Mesenchymal stem cell (in vitro differentiated cells and primary cell): Measurements from ENCODE around the gene DSCAM.

Source experiments
- DNase-seq: peaks from one replicate; pipeline ENCODE4 v3.0.0-alpha.2; 2013
- H2AFZ ChIP-seq: one replicate; pipeline ENCODE4 v1.6.1; 2013; ENCODE audit warnings: low read depth, mild to moderate bottlenecking, control low read depth, inconsistent platforms, low read length, moderate library complexity
- H2AK5ac ChIP-seq: 2 replicates; pipeline ENCODE4 v1.6.1; 2013; ENCODE audit warnings: low read length, moderate library complexity, mild to moderate bottlenecking, inconsistent platforms; ENCODE audit not compliant: severe bottlenecking
- H2BK120ac ChIP-seq: one replicate; pipeline ENCODE4 v1.6.1; 2013; ENCODE audit warnings: low read depth, mild to moderate bottlenecking, inconsistent platforms, low read length, moderate library complexity
- H2BK12ac ChIP-seq, 2 experiments: one replicate each; pipeline ENCODE4 v1.6.1; 2013; ENCODE audit warnings: inconsistent platforms in 2 of 2, low read length in 2 of 2, mild to moderate bottlenecking in 2 of 2, moderate library complexity in 2 of 2, control low read depth in 1 of 2
- H2BK15ac ChIP-seq: one replicate; pipeline ENCODE4 v1.6.1; 2013; ENCODE audit warnings: mild to moderate bottlenecking, low read depth, inconsistent platforms; ENCODE audit not compliant: poor library complexity, severe bottlenecking
- H2BK5ac ChIP-seq: 2 replicates; pipeline ENCODE4 v1.6.1; 2013; ENCODE audit warnings: low read depth, mild to moderate bottlenecking, low read length, control low read depth, inconsistent platforms; ENCODE audit not compliant: poor library complexity, severe bottlenecking
- H3K14ac ChIP-seq, 2 experiments: one replicate each; pipeline ENCODE4 v1.6.1; 2013; ENCODE audit warnings: inconsistent platforms in 2 of 2, low read length in 2 of 2, control low read depth in 1 of 2, mild to moderate bottlenecking in 1 of 2, moderate library complexity in 1 of 2
- H3K18ac ChIP-seq, 2 experiments: one replicate each; pipeline ENCODE4 v1.6.1; 2013; ENCODE audit warnings: inconsistent platforms in 2 of 2, low read length in 2 of 2, control low read depth in 1 of 2, low read depth in 1 of 2, mild to moderate bottlenecking in 1 of 2
- H3K23ac ChIP-seq, 2 experiments: one replicate each; pipeline ENCODE4 v1.6.1; 2013; ENCODE audit warnings: inconsistent platforms in 2 of 2, low read length in 2 of 2, mild to moderate bottlenecking in 2 of 2, moderate library complexity in 2 of 2, control low read depth in 1 of 2
- H3K27ac ChIP-seq: 2 replicates; pipeline ENCODE4 v1.5.1; 2013; ENCODE audit warnings: mild to moderate bottlenecking, moderate library complexity, low read length, control low read depth, inconsistent platforms; ENCODE audit not compliant: poor library complexity, severe bottlenecking
- H3K27me3 ChIP-seq, 2 experiments: 2 replicates each; pipeline versions ENCODE4 v1.6.1 to v1.7.0; 2013; ENCODE audit warnings: low read length in 2 of 2, mild to moderate bottlenecking in 2 of 2, moderate library complexity in 2 of 2, control low read depth in 1 of 2, inconsistent platforms in 1 of 2; ENCODE audit not compliant: control insufficient read depth in 1 of 2, insufficient read depth in 1 of 2
- H3K36me3 ChIP-seq, 2 experiments: 2 replicates each; pipeline versions ENCODE4 v1.6.1 to v1.7.0; 2013; ENCODE audit warnings: low read length in 2 of 2, control low read depth in 1 of 2, inconsistent platforms in 1 of 2, low read depth in 1 of 2, mild to moderate bottlenecking in 1 of 2; ENCODE audit not compliant: insufficient read depth in 2 of 2, control insufficient read depth in 1 of 2
- H3K4ac ChIP-seq, 2 experiments: one replicate each; pipeline ENCODE4 v1.6.1; 2013; ENCODE audit warnings: inconsistent platforms in 2 of 2, low read length in 2 of 2, mild to moderate bottlenecking in 2 of 2, moderate library complexity in 2 of 2, control low read depth in 1 of 2, low read depth in 1 of 2
- H3K4me1 ChIP-seq: 2 replicates; pipeline ENCODE4 v1.6.1; 2013; ENCODE audit warnings: low read depth, low read length, control low read depth; ENCODE audit not compliant: control insufficient read depth, insufficient read depth
- H3K4me2 ChIP-seq: 2 replicates; pipeline ENCODE4 v1.6.1; 2013; ENCODE audit warnings: low read length, mild to moderate bottlenecking, inconsistent platforms; ENCODE audit not compliant: poor library complexity, severe bottlenecking
- H3K4me3 ChIP-seq, 2 experiments: 2 replicates each; pipeline versions ENCODE4 v1.5.1 to v1.7.0; 2013; ENCODE audit warnings: low read length in 2 of 2, mild to moderate bottlenecking in 2 of 2, control low read depth in 1 of 2, low read depth in 1 of 2; ENCODE audit not compliant: insufficient read depth in 1 of 2
- H3K79me1 ChIP-seq: replicated peaks from 2 replicates; pipeline ENCODE4 v1.6.1; 2013; ENCODE audit warnings: mild to moderate bottlenecking, control low read depth, low read length, inconsistent platforms; ENCODE audit not compliant: poor library complexity, severe bottlenecking
- H3K9ac ChIP-seq: 2 replicates; pipeline ENCODE4 v1.7.0; 2013; ENCODE audit warnings: mild to moderate bottlenecking, low read length, moderate library complexity
- H3K9me3 ChIP-seq: 2 replicates; pipeline ENCODE4 v1.7.0; 2013; ENCODE audit warnings: mild to moderate bottlenecking, low read length; ENCODE audit not compliant: control insufficient read depth
- H4K8ac ChIP-seq: one replicate; pipeline ENCODE4 v1.6.1; 2013; ENCODE audit warnings: inconsistent platforms, mild to moderate bottlenecking, low read length, moderate library complexity
- H4K91ac ChIP-seq: one replicate; pipeline ENCODE4 v1.6.1; 2013; ENCODE audit warnings: mild to moderate bottlenecking, low read length, inconsistent platforms
- WGBS: methylation state at CpG from one replicate; pipeline ENCODE4 v1.1.7; 2013; ENCODE audit warnings: mixed read lengths; 5-methylcytosine and 5-hydroxymethylcytosine counted together

The DSCAM gene

DNA sequence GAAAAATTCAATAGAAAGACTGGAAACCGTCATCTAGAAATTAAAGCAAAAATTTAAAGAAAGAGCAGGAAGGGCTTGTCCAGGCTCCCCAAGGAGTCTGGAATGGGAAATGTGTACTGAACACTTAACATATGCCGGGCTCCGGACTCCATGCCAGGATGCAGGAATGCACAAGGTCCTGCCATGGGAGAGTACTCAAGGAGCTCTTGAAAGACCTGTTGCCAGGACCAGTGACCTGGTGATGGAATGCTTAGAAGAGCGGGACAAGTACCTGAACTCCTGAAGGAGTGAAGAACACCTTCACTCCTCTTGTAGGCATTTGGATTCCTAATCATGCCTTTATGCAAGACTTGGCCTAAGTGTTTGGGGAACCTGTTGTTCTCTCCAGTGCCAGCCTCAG is 16.9 kb upstream of the DSCAM start:
- Histone ChIP-seq H2AFZ (no peak overlapping the region), H4K8ac (no peak overlapping the region), H2BK120ac (no peak overlapping the region), H3K36me3 (no peaks in the 10 kb centered on the region), H4K91ac (no peak overlapping the region), H3K4me1 (no peaks in the 10 kb centered on the region), H3K23ac (no peak overlapping the region), H3K27ac (no peak overlapping the region), H3K18ac (no peak overlapping the region), H3K79me1 (no peaks in the 10 kb centered on the region), H2BK5ac (no peak overlapping the region), H3K14ac (no peak overlapping the region), H3K4ac (no peak overlapping the region), H3K9me3 (peaks cover 6% of the 10 kb centered on the region), H3K4me2 (no peak overlapping the region), H3K9ac (no peak overlapping the region), H3K27me3 (no peaks in the 10 kb centered on the region), H2AK5ac (no peak overlapping the region), H2BK12ac (no peak overlapping the region), H3K4me3 (no peak overlapping the region), H2BK15ac (no peak overlapping the region)
- WGBS, result 83% methylated on average over 4 of the region's 4 CpGs
- no peak for DNase-seq

DNA sequence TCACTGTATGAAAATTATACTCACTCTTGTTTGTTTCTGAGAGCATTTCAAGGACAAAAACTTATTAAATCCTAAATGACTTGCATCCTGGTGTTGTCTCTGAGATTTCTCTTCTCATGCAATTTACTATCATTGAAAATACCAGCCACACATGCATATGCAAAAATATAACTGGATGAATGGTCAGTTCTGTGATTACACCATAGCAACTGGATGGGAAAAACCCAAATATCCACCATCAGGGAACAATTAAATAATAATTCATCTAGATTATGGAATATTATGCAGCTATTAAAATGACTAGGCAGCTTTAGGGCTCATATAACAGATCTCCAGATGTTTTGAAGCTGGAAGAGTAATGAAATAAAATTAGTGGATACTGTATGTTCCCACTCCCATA is 11.6 kb upstream of the DSCAM start:
- Histone ChIP-seq H2AK5ac (no peak overlapping the region), H3K18ac (no peak overlapping the region)

DNA sequence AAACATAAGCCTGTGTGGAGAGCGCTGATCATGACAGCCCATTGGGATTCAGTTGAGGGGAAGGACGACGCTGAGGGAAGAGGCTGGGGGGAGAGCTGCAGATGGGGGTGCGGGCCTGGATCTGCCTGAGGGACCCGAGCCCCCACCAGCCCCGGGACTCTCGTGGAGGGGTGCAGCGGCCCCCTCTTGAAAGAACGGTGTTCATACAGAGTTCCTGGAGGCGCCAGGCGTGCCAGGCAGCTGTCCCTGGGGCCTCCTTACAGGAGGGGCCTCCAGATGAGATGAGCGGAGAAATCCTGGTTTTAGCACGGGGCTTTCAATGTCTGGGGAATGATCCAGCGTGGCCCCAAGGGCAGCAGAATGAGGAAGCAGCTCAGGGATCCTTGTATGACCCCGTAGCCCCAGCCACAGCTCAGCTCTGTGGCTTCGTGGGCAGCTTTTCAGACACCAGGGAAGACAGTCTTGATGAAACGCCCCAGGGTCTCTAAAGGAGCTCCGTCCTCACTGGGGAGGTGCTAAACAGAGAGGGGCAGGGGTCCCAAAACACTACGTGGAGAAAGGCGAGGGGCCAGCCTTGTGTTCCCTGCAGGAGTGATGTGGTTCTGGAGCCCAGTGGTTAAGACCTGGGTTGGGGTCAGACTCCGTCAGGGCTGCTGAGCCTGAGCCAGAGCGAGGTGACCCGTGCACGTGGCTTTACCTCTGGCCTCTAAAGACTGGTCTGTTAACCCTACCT is 7.2 kb upstream of the DSCAM start:
- H2AK5ac ChIP-seq, result no peak overlapping the region
- no peak overlapping the region for H3K9ac ChIP-seq
- H4K8ac ChIP-seq, result no peak overlapping the region

More for the DNA sequence above, 11.6 kb upstream of the DSCAM start:
- H3K23ac ChIP-seq, result no peak overlapping the region
- no peak overlapping the region for H2BK5ac ChIP-seq
- no peak overlapping the region for H2BK15ac ChIP-seq
- H4K8ac ChIP-seq, result no peak overlapping the region
- no peaks in the 10 kb centered on the region for H3K9me3 ChIP-seq
- DNase-seq, result no peak
- H3K4me2 ChIP-seq, result no peak overlapping the region
- H2BK120ac ChIP-seq, result no peak overlapping the region
- no peak overlapping the region for H4K91ac ChIP-seq
- H3K4me1 ChIP-seq, result no peaks in the 10 kb centered on the region
- H3K36me3 ChIP-seq, result no peaks in the 10 kb centered on the region
- no peak overlapping the region for H2BK12ac ChIP-seq
- no peaks in the 10 kb centered on the region for H3K27me3 ChIP-seq
- no peak overlapping the region for H3K14ac ChIP-seq
- no peak overlapping the region for H2AFZ ChIP-seq
- no peak overlapping the region for H3K9ac ChIP-seq
- no peaks in the 10 kb centered on the region for H3K79me1 ChIP-seq
- H3K27ac ChIP-seq, result no peak overlapping the region
- no peak overlapping the region for H3K4ac ChIP-seq
- H3K4me3 ChIP-seq, result no peak overlapping the region

DNA sequence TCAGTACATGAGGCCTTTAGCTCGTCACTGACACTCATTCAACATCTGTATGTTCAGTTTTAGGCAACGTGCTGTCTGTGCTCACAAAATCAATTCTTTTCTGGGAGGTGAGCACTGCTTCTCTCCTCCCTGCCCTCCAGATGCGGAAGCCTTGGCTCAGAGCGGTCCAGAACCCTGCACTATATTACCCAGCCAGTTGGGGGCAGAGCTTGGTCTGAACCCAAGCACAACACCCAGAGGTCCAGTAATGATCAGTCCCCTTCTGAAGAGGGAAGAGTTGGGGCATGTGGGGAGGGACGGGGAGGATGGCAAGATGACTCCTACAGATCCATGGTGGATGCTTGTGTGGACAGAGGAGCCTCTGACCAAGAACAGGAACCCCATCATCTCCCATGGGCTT is 5.6 kb upstream of the DSCAM start:
- no peak overlapping the region for H2BK12ac ChIP-seq
- H3K4me1 ChIP-seq, result no peaks in the 10 kb centered on the region
- H3K36me3 ChIP-seq, result no peaks in the 10 kb centered on the region
- DNase-seq, result no peak
- H4K91ac ChIP-seq, result no peak overlapping the region
- no peak overlapping the region for H2BK15ac ChIP-seq
- H3K14ac ChIP-seq, result no peak overlapping the region
- H3K27ac ChIP-seq, result no peak overlapping the region
- H3K4me3 ChIP-seq, result no peak overlapping the region
- no peaks in the 10 kb centered on the region for H3K79me1 ChIP-seq
- no peak overlapping the region for H2BK120ac ChIP-seq
- no peak overlapping the region for H3K18ac ChIP-seq
- 57% methylated on average over 4 of the region's 5 CpGs for WGBS
- no peak overlapping the region for H2AK5ac ChIP-seq
- H2BK5ac ChIP-seq, result no peak overlapping the region
- H3K27me3 ChIP-seq, result peaks cover 7% of the 10 kb centered on the region in 2 experiments
- no peak overlapping the region for H3K4me2 ChIP-seq
- H3K23ac ChIP-seq, result no peak overlapping the region
- H4K8ac ChIP-seq, result no peak overlapping the region
- no peak overlapping the region for H3K9ac ChIP-seq
- no peaks in the 10 kb centered on the region for H3K9me3 ChIP-seq
- no peak overlapping the region for H2AFZ ChIP-seq
- no peak overlapping the region for H3K4ac ChIP-seq

More for the DNA sequence above, 7.2 kb upstream of the DSCAM start:
- WGBS, result 71% methylated on average over 23 of the region's 24 CpGs
- Histone ChIP-seq H3K4me2 (no peak overlapping the region), H2AFZ (no peak overlapping the region), H2BK12ac (no peak overlapping the region), H3K18ac (no peak overlapping the region), H3K36me3 (no peaks in the 10 kb centered on the region), H2BK15ac (no peak overlapping the region), H4K91ac (no peak overlapping the region), H3K27ac (no peak overlapping the region), H3K79me1 (no peaks in the 10 kb centered on the region), H3K4me3 (no peak overlapping the region), H3K14ac (no peak overlapping the region), H3K9me3 (no peaks in the 10 kb centered on the region), H3K23ac (no peak overlapping the region), H2BK5ac (no peak overlapping the region), H2BK120ac (no peak overlapping the region), H3K4me1 (no peaks in the 10 kb centered on the region), H3K27me3 (no peaks in the 10 kb centered on the region), H3K4ac (no peak overlapping the region)
- DNase-seq, result no peak
